Spleen (tissue), 7 donors: ENCODE measurements around the gene HNRNPA1.

ENCODE experiments used
- POLR2AphosphoS5 ChIP-seq, 3 donors: sonication (generic); formaldehyde crosslinking; IDR thresholded peaks; one replicate each; pipeline ENCODE4 v1.5.1; 2017; ENCODE audit warnings: antibody characterized with exemption in 3 of 3
- TF ChIP-seq, protein P1 (sequence below), 11 experiments: fragments of 200-600 bp in 7 of 11; fragments of 450-650 bp in 4 of 11; sonication (generic) in 4 of 11; IDR thresholded peaks in 8 of 11; conservative IDR thresholded peaks in 3 of 11; 1 replicate in 7 of 11; 2 replicates in 4 of 11; pipeline versions ENCODE4 v1.4.0 to v1.8.0; 2016 to 2021; ENCODE audit warnings: antibody characterized with exemption in 11 of 11, inconsistent platforms in 4 of 11, mild to moderate bottlenecking in 1 of 11
- donor health status: DM: no; HTN: no; CAD: no; lungs with moderate emphysema.
- donor health status: DM: no; HTN: no; CAD: no.
- donor health status: DM: no; HTN: no; CAD: no.

DNA sequence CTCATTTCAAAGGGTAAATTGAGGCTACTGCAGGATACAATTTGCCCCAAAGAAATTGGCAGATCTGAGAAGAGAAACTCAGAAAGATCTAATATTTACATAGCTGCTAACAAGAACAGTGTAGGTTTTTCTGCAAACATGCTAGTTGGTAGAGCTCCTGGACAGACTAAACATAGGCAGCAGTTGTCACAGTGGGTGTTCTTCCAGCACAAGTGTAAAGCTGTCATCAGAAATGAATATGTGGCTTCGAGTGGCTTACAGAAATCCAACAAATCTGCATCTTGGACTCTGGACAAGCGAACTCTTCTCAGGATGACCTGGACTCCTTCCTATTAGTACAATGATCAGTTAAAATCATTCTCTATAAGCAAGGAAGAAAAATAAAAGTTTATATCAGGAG, 6.5 kb upstream of the HNRNPA1 start:
- TF ChIP-seq, protein P1, sequence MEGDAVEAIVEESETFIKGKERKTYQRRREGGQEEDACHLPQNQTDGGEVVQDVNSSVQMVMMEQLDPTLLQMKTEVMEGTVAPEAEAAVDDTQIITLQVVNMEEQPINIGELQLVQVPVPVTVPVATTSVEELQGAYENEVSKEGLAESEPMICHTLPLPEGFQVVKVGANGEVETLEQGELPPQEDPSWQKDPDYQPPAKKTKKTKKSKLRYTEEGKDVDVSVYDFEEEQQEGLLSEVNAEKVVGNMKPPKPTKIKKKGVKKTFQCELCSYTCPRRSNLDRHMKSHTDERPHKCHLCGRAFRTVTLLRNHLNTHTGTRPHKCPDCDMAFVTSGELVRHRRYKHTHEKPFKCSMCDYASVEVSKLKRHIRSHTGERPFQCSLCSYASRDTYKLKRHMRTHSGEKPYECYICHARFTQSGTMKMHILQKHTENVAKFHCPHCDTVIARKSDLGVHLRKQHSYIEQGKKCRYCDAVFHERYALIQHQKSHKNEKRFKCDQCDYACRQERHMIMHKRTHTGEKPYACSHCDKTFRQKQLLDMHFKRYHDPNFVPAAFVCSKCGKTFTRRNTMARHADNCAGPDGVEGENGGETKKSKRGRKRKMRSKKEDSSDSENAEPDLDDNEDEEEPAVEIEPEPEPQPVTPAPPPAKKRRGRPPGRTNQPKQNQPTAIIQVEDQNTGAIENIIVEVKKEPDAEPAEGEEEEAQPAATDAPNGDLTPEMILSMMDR (IDR thresholded peaks at IDR 0.05 in 8 of 11, conservative IDR thresholded peaks at IDR 0.05 in 3 of 11): no peak
- TF ChIP-seq POLR2AphosphoS5 (IDR thresholded peaks at IDR 0.05): no peak
